GM18870 (cell line): Measurements from ENCODE around the gene ZNF730.
"Not testable (repeated sequence)": the region's sequence is repeated elsewhere in the genome, so short reads cannot be mapped to it uniquely, and the experiment has no call there.

Source experiments
- ATAC-seq: cut with Tn5 transposase; IDR thresholded peaks from one replicate; pipeline ENCODE4 v1.9.1; 2021; ENCODE audit warnings: moderate library complexity; ENCODE audit not compliant: unreplicated experiment

ZNF730 gene

DNA sequence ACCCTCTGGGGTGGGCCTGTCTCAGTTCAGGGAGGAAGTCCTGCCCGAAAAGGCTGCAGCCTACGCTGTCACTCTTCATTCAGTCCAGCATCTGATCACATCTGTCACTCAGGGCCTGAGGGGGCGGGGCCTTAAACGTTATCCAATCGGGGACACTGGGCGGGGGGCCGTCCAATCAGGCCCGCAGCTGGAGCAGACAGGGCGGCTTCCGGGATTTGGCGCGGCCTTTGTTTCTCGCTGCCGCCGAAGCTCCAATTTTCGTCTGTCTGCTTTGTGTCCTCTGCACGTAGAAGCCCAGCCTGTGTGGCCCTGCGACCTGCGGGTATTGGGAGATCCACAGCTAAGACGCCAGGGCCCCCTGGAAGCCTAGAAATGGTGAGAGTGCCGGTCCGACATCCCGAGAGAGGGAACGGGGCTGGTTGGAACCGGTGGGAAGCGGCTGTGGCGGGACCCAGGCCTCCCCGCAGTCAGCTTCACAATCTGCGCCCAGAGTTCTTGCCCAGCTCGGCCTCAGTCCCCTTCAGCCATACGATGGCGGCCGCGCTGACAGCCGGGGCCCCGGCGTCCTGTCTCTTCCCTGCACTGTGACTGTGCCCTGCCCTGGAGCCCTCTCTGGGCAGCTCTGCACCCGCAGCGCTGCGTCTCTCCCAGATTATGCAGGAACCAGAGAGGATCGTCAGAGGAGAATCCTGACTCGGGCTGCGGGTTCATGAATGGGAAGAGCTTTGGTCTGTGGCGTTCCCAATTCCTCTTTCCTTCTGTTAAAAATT is at the start of gene ZNF730:
Gene ZNF730 (plus strand): TSS at position 224 of the 770 bp plus-strand sequence. CDS start 149 bp downstream, at position 373.
- ATAC-seq, result peak; percentile 86

DNA sequence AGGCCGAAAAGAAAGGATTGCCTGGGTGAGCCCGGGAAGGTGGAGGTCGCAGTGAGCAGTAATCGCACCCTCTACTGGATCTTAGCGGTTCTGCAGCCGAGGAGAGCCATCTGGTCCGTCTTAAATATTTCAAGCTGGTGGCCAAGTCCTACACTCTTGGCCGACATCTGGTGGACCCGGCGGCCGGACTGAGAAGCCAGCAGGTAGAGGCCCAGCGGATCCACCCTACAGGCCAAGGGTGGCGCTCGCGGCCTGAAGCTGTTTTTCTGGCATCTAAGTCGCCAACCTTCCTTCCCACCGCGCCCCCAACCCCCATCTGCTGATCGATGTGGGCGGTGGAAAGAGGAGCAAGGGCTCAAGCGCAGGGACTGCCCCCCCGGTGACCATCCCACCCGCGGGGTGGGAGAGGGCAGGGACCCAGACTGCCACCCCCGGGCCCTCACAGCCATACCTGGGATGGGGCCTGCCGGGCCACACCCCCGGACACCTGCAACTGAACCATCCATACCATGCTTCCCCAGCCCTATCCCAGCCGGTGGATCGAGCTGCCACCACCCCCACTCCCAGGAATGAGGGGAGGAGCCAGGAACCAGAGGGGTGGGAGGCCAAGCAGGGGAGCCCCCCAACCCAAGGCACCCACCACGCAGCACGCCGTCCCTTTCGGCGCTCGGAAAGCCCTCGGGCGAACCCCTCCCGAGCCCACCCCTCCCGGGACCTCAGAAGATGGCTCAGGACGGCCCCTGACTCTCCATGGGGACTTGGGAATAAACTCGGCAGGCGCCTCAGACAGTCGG is 46.3 kb upstream of the ZNF730 start:
- no peak for ATAC-seq

DNA sequence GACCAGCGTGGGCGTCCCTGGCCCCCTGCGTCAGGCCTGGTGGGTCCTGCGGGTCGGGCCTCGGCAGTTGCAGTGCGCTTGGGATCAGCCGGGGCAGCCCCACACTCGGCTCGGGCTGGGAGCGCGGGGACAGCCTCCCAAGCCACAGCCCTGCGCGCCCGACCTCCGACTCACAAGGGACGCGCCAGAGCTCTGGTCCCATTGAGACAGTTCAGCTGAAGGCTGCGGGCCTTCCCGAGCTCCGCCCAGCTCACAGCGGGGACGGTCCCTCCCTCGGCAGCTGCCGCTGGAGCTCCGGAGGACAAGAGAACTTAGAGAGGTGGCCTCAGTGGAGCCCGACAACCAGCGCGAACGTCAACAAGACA is 45.7 kb upstream of the ZNF730 start:
- no peak for ATAC-seq

DNA sequence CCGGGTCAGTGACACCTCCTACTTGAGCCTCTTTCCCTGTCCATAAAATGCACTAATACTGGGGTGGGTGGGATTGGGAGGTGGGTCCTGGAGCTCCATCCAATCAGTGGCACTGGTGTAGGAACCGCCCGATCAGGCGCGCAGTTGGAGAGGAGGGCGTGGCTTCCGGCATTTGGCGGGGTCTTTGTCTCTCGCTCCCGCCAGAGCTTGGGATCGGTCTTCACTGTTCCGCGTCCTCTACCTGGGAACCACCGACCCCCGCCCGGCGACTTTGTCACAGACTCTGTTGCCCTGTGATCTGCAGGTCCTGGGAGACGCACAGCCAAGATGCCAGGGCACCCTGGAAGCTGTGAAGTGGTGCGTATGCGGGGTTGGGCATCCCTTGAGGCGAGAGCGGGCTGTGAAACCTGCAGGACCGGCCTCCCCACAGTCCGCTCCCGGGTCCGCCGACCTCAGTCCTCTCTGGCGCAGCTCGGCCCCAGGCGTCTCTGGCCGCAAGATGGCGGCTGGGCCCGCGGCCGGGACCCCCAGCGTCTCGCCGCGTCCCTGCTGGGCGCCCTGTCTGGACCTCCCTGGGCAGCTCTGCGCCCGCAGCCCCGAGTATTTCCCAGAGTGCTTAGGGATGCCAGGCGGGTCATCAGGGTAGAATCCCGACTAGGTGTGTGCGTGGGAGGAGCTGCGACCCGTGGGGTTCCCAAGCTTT is 41.6 kb upstream of the ZNF730 start:
- no peak for ATAC-seq

DNA sequence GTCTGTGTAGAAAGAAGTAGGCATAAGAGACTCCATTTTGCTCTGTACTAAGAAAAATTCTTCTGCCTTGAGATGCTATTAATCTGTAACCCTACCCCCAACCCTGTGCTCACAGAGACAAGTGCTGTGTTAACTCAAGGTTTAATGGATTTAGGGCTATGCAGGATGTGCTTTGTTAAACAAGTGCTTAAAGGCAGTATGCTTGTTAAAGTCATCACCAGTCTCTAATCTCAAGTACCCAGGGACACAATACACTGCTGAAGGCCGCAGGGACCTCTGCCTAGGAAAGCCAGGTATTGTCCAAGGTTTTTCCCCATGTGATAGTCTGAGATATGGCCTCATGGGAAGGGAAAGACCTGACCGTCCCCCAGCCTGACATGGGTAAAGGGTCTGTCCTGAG is 39.0 kb upstream of the ZNF730 start:
- not testable (repeated sequence) for ATAC-seq

DNA sequence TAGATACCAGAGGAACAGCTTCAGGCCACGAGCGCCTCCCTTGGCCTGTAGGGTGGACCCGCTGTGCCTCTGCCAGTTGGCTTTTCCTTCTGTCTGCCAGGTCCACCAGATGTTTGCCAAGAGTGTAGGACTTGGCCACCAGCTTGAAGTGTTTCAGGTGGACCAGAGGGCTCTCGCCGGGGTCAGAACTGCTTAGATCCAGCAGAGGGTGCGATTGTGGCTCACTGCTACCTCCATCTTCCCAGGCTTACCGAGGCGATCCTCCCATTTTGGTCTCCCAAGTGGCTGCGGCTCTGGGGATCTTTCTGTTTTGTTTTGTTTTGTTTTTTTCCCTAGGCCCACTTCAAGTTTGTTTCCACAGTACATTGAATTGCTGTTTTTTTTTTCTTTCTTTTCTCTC is 23.0 kb upstream of the ZNF730 start:
- no peak for ATAC-seq

DNA sequence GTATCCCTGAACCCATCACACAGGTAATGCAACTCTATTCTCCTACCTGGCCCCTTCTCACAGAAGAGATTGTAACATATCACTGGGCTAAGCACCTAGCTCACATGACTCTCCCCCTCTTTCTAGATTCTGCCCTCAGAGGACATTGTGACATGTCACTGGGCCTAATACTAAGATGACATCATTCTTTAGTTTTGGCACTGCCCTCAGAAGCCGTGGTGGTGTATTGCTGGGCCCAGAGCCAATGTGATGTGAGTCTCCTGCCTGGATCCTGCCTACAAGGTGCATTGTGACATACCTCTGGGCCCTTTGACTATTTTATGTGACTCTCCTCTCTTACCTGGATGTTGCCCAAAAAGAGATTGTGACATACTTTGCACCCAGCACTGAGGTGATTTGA is 21.4 kb upstream of the ZNF730 start:
- no peak for ATAC-seq

DNA sequence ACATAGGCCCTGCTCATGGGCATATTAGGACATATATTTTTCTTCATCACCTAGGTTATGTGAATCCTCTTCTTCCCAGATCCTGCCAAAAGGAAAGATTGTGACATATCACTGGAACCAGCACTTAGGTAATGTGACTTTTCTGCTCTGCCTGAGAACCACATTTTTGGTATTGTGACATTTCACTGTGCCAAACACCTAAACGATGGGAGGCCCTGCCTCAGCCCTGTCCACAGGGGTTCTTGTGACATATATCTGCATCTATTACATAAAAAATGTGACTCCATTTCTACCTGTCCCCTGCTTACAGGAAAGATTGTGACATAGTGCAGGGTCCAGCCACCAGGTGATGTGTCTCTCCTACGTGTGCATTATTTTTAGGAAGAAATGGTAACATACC is 18.5 kb upstream of the ZNF730 start:
- no peak for ATAC-seq

DNA sequence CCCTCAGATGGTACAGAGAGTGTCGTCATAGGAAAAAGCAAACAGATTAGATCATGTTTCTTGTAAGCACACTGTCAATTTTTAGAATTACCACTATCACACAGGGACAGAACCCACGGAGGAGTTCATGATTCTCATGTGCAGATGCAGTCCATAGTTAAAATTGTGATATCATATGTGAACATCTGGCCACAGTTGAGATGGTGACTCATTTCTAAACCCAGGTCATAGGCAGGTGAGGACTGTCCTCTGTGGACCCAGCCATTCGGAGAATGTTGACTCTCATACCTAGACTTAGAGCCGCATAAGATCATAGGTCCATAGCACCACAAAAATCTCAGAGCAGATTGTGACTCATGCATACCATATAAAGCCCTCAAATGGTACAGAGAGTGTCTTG is 17.8 kb upstream of the ZNF730 start:
- ATAC-seq, result no peak

DNA sequence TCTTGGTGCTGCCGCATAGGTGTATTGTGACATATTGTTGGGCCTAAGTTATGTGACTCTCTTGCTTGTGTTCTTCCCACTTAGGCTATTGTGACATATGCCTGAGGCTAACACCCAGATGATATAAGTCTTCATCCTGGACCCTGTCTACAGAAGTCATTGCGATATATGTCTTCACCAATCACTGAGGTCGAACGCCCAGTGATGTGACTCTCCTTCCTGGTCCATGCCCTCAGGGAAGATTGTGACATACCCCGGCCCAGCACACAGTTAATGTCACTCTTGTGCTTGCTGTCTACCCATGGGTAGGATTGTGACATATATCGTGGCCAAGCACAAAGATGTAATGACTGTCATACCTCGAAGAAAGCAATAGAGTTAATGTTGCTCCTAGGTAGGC is 16.9 kb upstream of the ZNF730 start:
- ATAC-seq, result no peak

DNA sequence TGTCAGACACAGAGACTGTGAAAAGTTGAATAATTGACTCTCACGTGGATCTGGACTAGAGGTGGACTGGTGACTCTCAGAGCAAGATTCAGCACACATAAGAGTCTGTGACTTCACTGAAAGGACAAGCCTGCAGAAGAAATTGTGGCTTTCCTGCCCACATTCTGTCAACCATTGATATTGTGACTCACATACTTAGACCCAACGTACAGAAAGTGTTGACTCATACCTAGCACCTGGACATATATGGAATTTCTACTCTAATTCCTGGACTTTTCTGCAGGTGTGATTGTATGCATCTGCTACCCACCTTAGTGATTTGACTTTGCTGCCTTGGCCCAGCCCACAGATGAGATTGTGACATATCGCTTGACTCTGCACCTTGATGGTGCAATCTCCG is 15.6 kb upstream of the ZNF730 start:
- no peak for ATAC-seq

DNA sequence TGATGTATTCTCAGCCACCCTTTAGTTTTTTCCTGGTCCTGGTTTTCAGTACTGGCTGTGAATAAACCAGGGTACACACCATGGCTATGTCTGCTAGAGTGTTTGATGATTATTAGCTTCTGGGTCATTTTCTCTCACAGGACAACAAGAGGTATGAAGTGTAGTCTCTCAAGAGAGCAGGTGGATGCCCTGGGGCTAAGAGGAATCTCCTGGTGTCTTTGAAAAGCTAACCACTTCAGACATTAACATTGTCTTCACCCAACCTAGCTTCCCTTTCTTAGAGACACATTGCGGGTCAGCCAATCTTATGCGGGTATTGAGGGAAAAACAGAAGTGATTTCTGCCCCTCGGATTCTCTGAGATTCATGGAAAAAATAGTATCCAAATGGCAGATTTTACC is 1.6 kb downstream of the ZNF730 start:
- no peak for ATAC-seq

DNA sequence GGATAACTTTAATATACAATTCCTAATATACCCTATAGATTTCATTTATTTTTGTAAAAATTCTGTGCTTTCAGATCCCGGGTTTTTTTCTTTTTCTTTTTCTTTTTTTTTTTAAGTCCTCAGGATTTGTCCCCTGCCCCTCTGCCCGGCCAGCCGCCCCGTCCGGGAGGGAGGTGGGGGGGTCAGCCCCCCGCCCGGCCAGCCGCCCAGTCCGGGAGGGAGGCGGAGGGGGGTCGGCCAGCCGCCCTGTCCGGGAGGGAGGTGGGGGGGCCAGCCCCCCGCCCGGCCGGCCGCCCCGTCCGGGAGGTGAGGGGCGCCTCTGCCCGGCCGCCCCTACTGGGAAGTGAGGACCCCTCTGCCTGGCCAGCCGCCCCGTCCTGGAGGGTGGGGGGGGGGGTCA is 17.4 kb downstream of the ZNF730 start:
- not testable (repeated sequence) for ATAC-seq

DNA sequence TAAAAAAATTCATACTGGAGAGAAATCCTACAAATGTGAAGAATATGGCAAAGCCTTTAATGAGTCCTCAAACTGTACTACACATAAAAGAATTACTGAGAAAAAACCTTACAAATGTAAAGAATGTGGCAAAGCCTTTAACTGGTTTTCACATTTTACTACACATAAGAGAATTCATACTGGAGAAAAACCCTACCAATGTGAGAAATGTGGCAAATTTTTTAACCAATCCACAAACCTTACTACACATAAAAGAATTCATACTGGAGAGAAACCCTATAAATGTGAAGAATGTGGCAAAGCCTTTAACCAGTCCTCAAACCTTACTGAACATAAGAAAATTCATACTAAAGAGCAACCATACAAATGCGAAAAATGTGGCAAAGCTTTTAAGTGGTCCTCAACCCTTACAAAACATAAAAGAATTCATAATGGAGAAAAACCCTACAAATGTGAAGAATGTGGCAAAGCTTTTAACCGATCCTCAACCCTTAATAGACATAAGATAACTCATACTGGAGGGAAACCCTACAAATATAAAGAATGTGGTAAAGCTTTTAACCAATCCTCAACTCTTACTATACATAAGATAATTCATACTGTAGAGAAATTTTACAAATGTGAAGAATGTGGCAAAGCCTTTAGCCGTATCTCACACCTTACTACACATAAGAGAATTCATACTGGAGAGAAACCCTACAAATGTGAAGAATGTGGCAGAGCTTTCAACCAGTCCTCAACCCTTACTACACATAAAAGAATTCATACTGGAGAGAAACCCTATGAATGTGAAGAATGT is 29.0 kb downstream of the ZNF730 start:
- no peak for ATAC-seq

DNA sequence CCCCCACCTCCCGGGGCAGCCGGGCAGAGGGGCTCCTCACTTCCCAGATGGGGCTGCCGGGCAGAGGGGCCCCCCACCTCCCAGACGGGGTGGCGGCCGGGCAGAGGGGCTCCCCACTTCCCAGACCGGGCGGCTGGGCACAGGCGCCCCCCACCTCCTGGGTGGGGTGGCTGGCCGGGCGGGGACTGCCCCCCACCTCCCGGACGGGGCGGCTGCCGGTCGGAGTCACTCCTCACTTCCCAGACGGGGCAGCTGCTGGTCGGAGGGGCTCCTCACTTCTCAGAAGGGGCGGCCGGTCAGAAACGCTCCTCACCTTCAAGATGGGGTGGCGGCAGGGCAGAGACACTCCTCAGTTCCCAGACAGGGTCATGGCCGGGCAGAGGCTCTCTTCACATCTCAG is 43.9 kb downstream of the ZNF730 start:
- ATAC-seq, result no peak

DNA sequence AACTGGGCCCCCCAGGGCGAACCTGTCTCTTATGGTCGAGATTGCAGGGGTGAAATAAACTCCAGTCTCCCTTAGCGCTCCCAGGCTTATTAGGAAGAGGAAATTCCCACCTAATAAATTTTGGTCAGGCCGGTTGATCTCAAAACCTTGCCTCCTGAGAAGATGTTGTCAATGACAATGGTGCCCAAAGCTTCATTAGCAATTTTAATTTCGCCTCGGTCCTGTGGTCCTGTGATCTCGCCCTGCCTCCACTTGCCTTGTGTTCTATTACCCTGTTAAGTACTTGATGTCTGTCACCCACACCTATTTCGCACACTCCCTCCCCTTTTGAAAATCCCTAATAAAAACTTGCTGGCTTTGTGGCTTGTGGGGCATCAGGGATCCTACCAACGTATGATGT is 51.5 kb downstream of the ZNF730 start:
- not testable (repeated sequence) for ATAC-seq

DNA sequence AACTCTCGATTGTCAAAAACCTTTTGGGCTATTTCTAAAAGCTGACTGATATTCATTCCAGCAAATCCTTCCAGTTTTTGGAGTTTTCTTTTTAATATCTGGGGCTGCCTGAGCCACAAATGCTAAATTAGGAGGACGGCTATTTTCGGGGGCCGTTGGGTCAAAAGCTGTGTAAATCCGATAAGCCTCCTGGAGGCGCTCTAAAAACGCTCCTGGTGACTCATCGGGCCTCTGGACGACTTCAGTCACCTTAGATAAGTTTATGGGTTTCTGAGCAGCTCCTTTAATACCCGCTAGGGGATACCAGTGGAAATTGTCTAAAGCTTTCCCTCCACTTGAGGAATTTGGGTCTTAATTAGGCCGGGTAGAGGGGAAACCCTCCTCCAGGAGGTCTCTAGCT is 66.4 kb downstream of the ZNF730 start:
- ATAC-seq, result no peak

DNA sequence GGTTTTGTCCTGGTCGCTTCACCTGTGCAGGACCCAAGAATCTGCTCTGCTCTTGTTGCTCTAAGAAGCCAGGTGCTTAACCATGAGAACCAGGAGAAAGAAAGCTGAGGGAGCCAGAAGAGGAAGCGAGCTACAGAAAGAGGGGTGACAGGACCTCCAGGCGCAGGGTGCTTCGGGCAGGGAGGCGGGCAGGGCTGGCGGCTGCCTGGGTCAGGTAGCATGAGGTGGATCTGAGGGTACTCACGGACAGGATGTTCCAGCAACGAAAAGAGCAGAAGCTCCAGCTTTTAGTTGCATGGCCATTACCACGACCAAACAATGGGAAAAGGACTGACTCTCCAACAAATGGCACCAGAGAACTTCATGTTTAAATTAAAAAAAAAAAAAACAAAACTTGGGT is 73.5 kb downstream of the ZNF730 start:
- no peak for ATAC-seq
